ENCODE measurements around the gene METAP1D.

GRCh38 chr2:172100080-172100934, 100.6 kb downstream of the METAP1D start:
- no peak for TF ChIP-seq CTCF (IDR thresholded peaks at IDR 0.05)
- no peak for TF ChIP-seq POLR2AphosphoS5 (IDR thresholded peaks at IDR 0.05)
- TF ChIP-seq POLR2A (IDR thresholded peaks at IDR 0.05) = no peak
- no peak for TF ChIP-seq EP300 (IDR thresholded peaks at IDR 0.05)

Data from suprapubic skin (tissue), 4 donors.